Stomach (tissue), 4 donors: ENCODE measurements around the gene TH.

Experiments used
- CTCF ChIP-seq, 7 experiments: fragments of 450-650 bp in 4 of 7; fragments of 200-600 bp in 3 of 7; sonication (generic) in 3 of 7; IDR thresholded peaks; one replicate each; pipeline ENCODE4 v1.5.1; 2016 to 2019; ENCODE audit warnings: antibody characterized with exemption in 7 of 7, control low read depth in 2 of 7, mild to moderate bottlenecking in 1 of 7
- EP300 ChIP-seq: sonication (generic); formaldehyde crosslinking; IDR thresholded peaks from one replicate; pipeline ENCODE4 v1.6.1; 2017; ENCODE audit warnings: antibody characterized with exemption
- POLR2A ChIP-seq, 4 donors: fragments of 450-650 bp; IDR thresholded peaks; one replicate each; pipeline ENCODE4 v1.6.1; 2016; ENCODE audit warnings: antibody characterized with exemption in 4 of 4, control low read depth in 2 of 4, mild to moderate bottlenecking in 1 of 4, moderate library complexity in 1 of 4

- TF ChIP-seq POLR2A (IDR thresholded peaks at IDR 0.05) (no peak), CTCF (IDR thresholded peaks at IDR 0.05) (no peak), EP300 (no peak)
Observed at GRCh38 chr11:2182692-2183474, 11.3 kb upstream of the TH start.
